Retinal pigment epithelial cell (primary cell): ENCODE results near the gene MICALL1.
"Not testable (repeated sequence)": the region's sequence is repeated elsewhere in the genome, so short reads cannot be mapped to it uniquely, and the experiment has no call there.

Source experiments
- DNase-seq: peaks from one replicate; pipeline ENCODE4 v3.0.0-alpha.2; 2010; ENCODE audit warnings: low read depth
- H3K4me3 ChIP-seq: 2 replicates; pipeline ENCODE4 v1.5.1; 2011; ENCODE audit warnings: mild to moderate bottlenecking, low read length, control low read depth, moderate library complexity
- TF ChIP-seq, protein P1 (sequence below): conservative IDR thresholded peaks from 2 replicates; pipeline ENCODE4 v1.5.1; 2011; ENCODE audit warnings: low read depth, low read length, control low read depth, inconsistent platforms

Gene MICALL1

DNA sequence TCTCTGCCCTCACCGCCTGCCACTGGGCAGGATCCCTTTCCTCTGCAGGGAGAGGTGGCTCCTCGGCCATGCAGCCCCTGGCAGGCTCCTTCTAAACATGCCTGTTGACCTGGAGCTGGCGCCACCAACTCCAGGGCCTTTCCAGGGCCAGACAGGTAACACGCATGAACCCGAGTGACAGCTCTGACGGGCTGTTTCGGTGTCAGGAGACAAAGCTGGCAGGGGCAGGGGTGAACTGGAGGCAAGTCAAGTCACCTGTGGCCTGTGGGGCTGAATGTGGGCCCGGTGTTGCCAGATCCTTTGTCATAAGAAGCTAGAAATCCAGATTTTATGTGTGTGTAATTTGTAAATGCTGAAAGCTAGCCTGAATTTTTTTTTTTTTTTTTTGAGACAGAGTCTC, 36.0 kb downstream of the MICALL1 start:
- H3K4me3 ChIP-seq, result no peak overlapping the region
- TF ChIP-seq, protein P1, sequence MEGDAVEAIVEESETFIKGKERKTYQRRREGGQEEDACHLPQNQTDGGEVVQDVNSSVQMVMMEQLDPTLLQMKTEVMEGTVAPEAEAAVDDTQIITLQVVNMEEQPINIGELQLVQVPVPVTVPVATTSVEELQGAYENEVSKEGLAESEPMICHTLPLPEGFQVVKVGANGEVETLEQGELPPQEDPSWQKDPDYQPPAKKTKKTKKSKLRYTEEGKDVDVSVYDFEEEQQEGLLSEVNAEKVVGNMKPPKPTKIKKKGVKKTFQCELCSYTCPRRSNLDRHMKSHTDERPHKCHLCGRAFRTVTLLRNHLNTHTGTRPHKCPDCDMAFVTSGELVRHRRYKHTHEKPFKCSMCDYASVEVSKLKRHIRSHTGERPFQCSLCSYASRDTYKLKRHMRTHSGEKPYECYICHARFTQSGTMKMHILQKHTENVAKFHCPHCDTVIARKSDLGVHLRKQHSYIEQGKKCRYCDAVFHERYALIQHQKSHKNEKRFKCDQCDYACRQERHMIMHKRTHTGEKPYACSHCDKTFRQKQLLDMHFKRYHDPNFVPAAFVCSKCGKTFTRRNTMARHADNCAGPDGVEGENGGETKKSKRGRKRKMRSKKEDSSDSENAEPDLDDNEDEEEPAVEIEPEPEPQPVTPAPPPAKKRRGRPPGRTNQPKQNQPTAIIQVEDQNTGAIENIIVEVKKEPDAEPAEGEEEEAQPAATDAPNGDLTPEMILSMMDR, result no peak
- DNase-seq, result no peak

DNA sequence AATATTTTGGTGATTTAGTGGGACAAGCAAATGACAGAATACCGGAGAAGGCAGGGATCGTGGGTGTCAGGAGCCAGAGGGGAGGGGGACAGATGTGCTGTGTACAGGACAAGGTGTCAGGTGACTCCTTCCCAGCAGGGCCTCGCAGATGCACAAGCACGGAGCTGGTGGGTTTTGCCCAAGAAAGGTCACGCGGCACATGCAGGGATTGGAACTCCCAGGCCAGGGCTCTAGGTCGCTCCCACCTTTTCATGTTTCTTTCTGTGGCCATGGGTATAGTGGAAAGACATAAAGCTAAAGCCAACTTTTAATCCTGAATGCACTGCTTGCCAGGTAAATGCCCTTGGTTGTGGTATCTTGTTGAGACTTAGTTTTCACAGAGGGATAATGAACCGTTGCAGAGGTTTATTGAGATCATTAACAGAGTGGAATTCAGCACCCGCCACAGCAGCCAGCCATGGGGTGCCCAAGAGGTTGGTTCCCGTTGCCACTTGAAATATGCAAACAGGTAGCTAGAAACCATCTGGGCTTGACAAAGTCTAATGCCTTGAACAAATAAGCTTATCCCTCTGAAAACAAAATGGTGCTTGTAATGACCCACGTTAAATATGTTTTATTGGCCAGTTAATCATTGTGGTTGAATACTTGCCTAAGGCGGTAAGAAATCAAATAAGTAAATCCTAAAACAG, 37.2 kb downstream of the MICALL1 start:
- H3K4me3 ChIP-seq, result no peak overlapping the region
- no peak for DNase-seq
- TF ChIP-seq, protein P1, result no peak

DNA sequence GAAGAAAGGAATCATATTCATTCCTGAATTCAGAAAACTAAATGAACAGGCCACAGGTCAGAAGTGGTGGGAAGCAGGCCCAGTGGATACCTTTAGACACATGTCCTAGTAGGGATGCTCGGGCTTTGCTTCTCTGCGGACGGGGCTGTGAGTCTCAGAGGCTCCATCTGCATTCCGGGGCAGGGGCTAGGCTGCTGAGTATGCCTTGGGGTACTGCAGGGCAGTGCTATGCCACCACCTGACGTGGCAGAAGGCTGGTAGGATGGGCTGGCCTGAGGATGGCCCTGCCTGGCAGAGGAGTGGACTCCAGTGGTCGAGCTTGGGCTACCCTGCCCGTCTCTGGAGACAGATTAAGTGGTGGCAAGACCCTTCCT, 37.7 kb downstream of the MICALL1 start:
- H3K4me3 ChIP-seq, result no peak overlapping the region
- no peak for DNase-seq
- TF ChIP-seq, protein P1, result no peak

DNA sequence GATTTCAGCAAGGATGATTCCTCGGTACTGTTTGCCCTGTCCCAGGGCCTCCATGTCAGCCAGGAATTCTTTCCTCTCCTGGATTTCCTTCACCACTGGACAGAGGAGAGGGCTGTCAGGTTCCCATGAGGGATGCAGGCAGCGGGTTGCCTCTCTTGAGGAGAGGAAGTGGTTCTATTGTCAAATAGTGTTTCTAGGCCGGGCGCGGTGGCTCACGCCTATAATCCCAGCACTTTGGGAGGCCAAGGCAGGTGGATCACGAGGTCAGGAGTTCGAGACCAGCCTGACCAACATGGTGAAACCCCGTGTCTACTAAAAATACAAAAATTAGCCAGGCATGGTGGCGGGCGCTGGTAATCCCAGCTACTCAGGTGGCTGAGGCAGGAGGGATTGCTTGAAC, 38.3 kb downstream of the MICALL1 start:
- DNase-seq, H3K4me3 ChIP-seq: not testable (repeated sequence)

DNA sequence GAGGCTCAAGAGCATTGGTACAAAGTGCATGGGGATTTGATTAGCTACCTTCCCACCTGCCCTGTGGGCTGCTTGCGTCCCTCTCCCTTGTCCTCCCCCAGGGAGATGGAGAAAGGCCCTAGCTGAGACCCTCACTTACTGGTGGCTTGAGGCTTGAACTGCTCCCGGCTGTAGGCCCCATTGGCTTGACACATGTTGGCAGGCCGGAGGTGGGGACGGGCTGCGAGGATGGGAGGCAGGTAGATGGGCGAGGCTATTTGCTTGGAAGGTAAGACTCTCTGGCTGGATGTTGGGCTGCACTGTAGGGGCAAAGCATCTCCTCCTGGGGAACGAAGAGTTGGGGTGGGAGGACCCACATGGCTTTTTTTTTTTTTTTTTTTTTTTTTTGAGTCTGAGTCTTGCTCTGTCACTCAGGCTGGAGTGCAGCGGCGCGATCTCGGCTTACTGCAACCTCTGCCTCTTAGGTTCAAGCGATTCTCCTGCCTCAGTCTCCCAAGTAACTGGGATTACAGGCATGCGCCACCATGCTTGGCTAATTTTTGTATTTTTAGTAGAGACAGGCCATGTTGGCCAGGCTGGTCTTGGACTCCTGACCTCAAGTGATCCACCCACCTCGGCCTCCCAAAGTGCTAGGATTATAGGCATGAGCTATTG, 41.2 kb downstream of the MICALL1 start:
- DNase-seq, result not testable (repeated sequence)

DNA sequence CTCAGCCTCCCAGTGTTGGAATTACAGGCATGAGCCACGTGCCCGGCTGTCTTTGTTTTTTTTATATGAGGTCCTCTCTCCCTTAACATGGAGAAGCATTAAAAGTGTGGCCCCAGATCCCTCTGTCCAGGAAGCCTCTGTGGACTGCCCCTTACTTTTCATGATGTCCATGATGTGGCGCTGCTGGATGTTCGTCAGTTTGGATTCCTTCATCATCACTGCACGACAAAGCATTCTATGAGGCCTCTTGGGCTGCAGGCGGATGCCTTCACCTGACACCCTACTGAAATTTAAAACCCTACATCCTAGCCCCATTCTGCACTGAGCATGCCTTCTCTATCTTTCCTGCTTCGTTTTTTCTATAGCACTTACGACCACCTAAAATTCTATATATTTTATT, 45.2 kb downstream of the MICALL1 start:
- H3K4me3 ChIP-seq, result no peak overlapping the region
- TF ChIP-seq, protein P1, result peak; percentile 13
- DNase-seq, result no peak

More for the DNA sequence above, 41.2 kb downstream of the MICALL1 start:
- H3K4me3 ChIP-seq, result not testable (repeated sequence)

DNA sequence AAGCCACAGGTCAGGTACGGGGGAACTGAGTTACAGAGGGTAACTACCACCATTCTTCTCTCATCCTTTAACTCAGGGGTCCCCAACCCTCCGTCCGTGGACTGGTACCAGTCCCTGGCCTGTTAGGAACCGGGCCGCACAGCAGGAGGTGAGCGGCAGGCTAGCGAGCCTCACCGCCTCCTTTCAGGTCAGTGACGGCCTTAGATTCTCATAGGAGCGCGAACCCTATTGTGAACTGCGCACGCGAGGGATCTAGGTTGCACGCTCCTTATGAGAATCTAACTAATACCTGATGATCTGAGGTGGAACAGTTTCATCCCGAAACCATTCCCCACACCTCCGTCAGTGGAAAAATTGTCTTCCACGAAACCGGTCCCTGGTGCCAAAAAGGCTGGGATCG, 46.5 kb downstream of the MICALL1 start:
- H3K4me3 ChIP-seq, result peak overlapping the region; percentile 98
- DNase-seq, result not testable (repeated sequence)

DNA sequence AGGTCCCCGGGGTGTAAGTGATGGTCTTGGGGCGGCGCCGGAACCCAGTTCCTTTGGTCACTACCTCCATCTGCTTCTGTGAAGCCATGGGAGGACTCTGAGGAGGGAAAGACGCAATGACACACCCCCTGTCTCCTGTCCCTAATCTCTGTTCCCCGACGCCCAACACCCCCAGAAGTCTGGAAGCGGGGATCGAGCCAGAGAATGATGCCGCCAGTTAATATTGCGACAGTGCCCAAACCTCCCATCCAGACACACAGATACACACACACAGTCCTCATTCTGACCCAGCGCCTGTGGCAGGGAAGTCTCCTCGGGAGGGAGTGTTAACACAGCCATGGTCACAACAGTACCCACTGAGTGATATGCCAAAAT, 47.0 kb downstream of the MICALL1 start:
- TF ChIP-seq, protein P1, result no peak
- peak overlapping the region; percentile 98 for H3K4me3 ChIP-seq
- no peak for DNase-seq
